HG02678 (cell line): ENCODE results near the gene DAZ1.
"Not testable (repeated sequence)": the region's sequence is repeated elsewhere in the genome, so short reads cannot be mapped to it uniquely, and the experiment has no call there.

Experiments
- ATAC-seq: cut with Tn5 transposase; IDR thresholded peaks from one replicate; pipeline ENCODE4 v1.9.1; 2021; ENCODE audit warnings: mild to moderate bottlenecking, moderate library complexity; ENCODE audit not compliant: unreplicated experiment

Gene DAZ1

GRCh38 chrY:23198908-23199307 is at the start of gene DAZ1:
DAZ1 (minus strand) TSS chrY:23199008; CDS start chrY:23198800, 208 bp downstream.
- ATAC-seq, result not testable (repeated sequence)

- ATAC-seq, result not testable (repeated sequence)
These were observed 20.4 kb upstream of the DAZ1 start, which contains the start of gene DAZ2 for GRCh38 chrY:23219233-23219632. DAZ2 (plus strand) TSS chrY:23219533; CDS start chrY:23219741, 208 bp downstream.

- not testable (repeated sequence) for ATAC-seq
These were observed 11.9 kb upstream of the DAZ1 start for GRCh38 chrY:23210681-23211080.

- not testable (repeated sequence) for ATAC-seq
These were observed 11.1 kb upstream of the DAZ1 start for GRCh38 chrY:23209802-23210495.

GRCh38 chrY:23207455-23207854 is 8.6 kb upstream of the DAZ1 start:
- ATAC-seq, result not testable (repeated sequence)
